Measurements from ENCODE around the gene NCAPH2.

NCAPH2 gene

GRCh38 chr22:50507991-50508884, at the start of gene NCAPH2:
TSS of gene NCAPH2 (plus strand) at chr22:50508224. CDS start at chr22:50508338, 114 bp downstream.
- DNase-seq (ENCODE audit: low read depth) = peak; percentile 93

DNA sequence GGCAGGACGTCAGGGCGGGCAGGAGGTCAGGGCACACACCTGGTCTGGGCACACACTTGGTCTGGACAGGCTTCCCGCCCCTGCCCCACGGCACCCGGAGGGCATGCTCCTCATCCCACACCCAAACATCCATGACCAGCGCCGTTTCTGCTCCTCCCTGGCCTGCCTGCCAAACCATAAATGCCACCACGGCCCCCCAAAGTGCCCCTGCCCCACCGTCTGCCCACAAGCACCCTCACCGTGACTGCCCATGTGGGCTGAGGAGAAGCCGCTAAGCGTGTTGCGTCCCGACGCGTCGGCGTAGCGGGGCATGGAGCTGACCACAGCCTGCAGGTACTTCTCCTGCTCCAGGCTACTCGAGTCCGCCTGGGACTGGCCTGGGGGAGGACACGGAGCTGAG, 49.0 kb upstream of the NCAPH2 start:
- DNase-seq (ENCODE audit: low read depth) = no peak

- DNase-seq (ENCODE audit: low read depth) = no peak
Measured at GRCh38 chr22:50459496-50460140, 48.4 kb upstream of the NCAPH2 start.

GRCh38 chr22:50460938-50461337, 47.1 kb upstream of the NCAPH2 start:
- DNase-seq (ENCODE audit: low read depth) = no peak

DNA sequence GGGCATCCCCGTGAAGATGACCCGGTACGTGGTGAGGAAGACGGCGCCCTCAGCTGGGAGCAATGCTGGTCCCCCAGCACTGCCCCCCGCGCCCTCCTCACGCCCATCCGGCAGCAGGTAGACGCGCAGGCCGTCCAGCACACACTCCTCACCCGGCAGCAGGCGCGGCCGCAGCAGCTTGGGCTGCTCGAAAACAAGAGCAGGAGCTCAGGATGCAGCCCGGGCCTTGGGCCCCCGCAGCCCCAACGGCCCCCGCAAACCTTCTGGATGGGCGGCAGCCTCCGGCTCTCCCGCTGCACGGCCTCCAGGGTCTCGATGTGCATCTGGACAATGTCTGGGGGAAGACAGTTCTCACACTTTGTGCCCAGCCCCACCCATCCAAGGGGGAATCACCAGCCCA, 46.5 kb upstream of the NCAPH2 start:
- DNase-seq (ENCODE audit: low read depth) = no peak

DNA sequence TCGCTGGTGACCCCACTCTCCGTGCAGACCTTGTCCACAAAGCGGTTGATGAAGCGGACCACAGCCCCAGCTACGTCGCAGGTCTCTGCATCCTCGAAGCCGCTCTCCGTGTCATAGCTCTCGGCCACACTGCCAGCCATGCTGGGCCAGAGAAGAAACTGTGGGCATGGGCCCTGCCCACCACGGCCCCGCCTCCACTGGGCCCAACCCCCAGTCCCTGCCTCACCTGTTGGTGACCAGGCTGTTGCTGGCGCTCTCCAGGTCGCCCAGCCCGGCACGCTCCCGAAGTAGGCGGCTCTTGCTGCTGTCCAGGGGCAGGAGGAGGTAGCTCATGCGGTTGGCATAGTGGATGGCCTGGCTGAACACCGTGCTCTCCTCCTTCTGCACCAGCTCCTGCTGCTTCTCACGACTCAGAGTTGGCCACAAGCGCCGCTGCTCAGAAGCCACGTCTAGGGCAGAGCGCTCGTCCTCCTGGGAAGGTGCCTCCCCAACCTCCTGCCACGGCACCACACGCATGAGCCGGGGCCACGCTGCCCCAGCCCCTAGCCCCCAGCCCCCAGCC, 46.0 kb upstream of the NCAPH2 start:
- no peak for DNase-seq (ENCODE audit: low read depth)

DNA sequence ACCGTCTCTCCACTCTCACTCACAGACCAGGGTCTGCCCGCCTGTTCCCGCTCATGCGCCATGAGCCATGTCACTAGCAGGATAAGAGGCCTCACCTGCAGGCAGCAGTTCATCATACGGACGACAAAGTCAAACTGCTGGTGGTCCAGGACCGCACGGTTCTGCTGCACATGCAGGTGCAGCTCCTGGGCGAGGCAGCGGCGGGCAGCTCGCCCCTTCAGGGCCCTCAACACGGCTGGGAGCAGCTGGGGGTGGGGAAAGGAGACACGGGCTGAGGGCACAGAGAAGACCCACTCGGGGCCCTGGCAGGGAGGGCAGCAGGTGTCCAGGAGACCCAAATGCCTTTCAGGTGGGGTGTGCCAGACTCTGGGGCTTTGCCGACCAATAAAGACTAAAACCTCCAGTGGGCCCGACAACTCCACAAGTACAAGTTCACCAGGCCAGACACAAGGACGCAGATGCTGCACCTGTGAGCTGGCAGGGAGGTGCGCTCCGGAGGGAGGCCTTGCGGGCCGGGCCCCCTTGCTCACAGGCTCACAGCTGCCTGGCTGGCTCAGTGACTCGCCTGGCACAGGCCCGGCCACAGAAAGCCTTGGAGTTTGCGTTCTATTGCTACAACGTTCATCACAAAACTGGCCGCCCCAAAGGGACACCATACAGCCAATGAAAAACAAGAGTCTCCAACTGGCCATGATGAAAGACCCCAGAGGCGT, 44.7 kb upstream of the NCAPH2 start:
- DNase-seq (ENCODE audit: low read depth) = no peak

DNA sequence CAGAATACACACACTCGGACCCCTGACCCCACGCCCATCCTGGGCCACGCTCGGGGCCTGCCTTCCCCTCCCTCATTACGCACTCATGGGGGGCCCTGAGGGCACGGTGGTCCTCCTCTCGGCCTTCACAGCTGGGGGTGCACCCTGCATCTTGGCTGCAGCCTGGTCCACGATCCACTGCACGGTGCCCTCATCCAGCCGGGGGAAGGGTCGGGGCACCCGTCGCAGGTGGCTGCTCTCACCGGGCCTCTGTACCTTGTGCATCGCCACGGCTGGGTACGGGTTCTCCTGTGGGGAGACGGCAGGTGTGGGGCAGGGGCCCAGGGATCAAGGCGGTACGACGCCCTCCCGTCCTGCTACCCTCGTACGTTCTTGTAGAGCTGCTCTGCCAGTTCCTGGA, 43.6 kb upstream of the NCAPH2 start:
- no peak for DNase-seq (ENCODE audit: low read depth)

DNA sequence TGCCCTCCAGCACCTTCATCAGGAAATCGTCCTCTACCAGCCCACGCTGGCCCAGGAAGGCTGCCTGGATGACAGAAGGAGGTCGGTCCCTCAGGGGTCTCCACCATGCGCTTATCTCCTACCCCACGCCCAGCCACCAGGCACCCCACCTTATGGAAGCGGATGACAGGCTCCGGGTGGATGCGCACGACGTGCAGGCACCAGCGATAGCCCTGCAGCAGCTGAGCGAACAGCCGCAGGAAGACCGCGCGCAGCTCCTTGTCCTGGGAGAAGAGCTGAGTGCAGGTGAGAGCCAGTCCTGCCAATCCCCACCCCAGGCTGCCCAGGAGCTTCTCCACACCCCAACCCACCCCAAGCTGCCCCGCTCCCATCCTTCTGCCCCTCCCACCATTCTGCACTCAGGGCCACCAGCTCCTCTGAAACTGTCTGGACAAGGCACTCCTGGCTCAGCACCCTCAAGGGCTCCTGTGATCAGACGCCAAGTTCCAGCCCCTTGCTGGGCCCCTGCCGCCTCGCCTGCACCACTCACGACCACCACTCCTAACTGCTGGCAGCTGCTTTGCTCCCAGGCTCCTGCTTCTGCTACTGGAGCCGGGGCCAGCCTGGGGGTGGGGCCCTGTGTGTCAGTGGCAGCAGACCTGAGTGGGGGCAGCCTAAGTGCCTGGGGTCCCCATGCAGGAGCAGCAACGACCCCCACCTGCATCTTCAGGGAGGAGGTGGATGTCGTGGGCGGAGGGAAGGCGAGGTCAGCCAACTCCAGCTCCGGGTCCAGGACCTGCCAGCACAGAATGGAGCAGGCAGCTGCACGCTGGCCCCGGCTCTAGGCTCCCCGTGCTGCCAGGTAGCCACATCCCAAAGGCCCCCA, 42.7 kb upstream of the NCAPH2 start:
- DNase-seq (ENCODE audit: low read depth) = no peak

DNA sequence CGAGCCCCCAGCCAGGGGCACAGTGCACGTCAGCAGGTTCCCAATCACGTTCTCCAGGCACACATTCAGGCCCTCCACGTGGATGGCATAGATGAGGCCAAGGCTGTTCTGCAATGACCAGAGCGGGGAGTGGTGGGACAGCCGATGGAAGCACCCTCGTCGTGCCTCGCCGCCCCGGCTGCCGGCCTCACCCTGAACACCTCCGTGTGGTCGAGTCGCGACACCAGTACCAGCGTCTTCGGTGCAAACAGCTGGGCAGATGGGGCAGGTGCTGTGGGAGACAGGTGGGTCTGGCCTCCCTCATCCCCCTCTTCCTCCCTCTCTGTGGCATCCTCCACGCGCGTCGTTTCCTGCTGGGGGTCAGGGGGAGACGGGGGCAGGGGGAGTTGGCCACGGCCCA, 40.7 kb upstream of the NCAPH2 start:
- no peak for DNase-seq (ENCODE audit: low read depth)

GRCh38 chr22:50467773-50468440, 40.1 kb upstream of the NCAPH2 start:
- no peak for DNase-seq (ENCODE audit: low read depth)

DNA sequence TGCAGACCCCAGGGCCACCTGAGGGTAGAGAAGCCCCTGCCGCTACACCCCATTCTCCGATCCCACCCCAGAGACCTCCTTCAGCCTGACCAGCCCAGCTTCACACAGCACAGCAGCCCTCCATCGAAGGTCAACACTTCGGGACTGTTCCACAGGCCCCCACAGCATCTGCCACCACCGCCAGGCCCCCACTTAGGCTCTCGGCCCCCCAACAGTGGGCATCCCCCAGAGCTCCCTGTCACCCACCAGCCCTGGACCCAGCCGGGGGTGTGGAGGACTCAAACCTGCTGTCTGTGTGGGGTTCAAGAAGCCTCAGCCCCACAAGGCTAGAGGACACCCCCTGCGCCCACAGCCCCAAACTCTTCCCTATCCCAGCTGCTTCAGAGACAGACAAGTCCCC, 39.4 kb upstream of the NCAPH2 start:
- no peak for DNase-seq (ENCODE audit: low read depth)

DNA sequence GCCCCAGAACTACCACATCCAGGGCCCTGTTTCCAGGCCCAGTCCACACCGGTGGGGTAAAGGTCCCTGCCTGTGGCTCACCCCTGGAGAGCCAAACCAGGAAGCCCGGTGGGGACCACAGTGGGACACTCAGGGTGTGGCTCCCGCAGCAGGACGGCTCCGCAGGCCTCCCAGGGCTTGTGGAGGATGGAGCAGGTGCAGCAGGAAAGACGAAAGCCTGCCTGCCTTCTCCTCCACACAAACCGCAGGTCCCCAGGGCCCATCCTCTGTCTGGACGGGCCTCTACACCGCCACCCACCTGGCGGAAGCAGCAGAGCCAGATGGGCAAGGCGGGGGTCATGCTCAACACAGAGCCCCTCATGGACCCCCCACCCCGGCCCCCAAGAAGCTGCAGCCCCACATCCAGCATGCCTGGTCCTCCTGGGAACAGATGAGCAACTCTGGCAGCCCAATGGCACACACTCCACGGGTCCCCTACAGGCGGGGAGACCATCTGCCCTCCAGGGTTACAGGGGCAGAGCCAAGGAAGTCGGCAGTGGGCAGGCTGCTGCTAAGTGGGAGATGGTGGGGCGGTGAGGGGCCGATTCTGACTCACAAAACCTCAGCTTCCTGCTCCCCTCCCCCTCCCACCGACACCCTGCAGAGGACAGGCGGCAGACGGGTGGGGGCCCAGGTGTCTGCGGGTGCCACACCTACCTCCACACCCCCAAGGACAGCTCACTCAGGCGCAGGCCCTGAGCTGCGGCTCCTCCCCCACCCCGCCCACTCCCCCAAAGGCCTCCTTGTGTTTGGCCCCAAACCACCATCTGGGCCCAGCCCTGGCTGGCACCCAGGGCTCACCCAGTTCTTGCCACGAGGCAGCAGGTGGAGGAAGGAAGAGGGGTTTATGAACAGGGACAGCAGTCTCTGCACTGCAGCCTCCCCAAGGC, 38.4 kb upstream of the NCAPH2 start:
- no peak for DNase-seq (ENCODE audit: low read depth)

- DNase-seq (ENCODE audit: low read depth) = no peak
Measured at GRCh38 chr22:50470491-50470890, 37.5 kb upstream of the NCAPH2 start.

GRCh38 chr22:50471197-50471847, 36.7 kb upstream of the NCAPH2 start:
- DNase-seq (ENCODE audit: low read depth) = no peak

DNA sequence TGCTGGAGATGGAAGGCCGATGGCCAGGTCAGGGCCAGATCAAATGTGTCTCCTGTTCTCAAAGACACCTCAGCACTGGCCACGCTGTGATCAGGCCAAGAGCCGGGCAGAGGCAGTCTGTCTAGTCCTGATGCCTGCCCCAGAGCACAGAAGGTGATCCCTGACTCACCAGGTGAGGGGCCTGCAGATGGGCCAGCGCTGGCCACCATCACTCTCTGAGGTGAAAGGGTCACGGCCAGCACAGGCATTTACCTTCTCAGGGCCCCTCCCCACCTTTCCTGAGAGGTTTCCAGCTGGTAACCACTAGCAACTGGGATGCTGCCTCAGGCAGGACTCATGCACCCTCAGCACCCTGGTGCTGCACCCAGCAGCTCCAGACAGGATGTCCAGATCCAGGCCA, 36.1 kb upstream of the NCAPH2 start:
- DNase-seq (ENCODE audit: low read depth) = no peak

DNA sequence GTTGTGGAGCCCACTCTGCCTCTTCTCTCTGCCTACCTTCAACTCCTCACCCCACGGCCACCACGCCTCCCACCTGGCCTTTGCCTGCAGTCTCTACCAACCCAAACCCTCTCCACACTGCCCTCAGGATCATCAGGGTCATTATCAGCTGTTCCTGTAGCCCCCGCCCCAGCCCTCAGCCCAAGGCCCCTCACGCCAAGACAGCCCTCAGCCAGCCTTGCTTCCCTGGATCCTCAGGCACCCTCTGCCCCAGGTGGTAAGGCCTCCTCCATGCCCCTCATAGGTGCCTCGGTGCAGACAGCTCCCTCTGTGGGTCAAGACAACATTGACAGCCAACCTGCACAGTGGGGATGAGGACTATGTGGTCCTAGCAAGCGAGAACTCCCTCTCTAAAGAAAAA, 34.9 kb upstream of the NCAPH2 start:
- no peak for DNase-seq (ENCODE audit: low read depth)

- no peak for DNase-seq (ENCODE audit: low read depth)
Measured at GRCh38 chr22:50473855-50474671, 34.0 kb upstream of the NCAPH2 start.

Measured in fibroblast of the conjunctiva (primary cell).